Spleen (tissue), 11 donors: ENCODE data around the gene THY1. TPM values are rescaled to one million over a fixed set of nuclear protein-coding genes. Genes with fewer than 3 reads are reported as not detected.
"Not testable (repeated sequence)": the region's sequence is repeated elsewhere in the genome, so short reads cannot be mapped to it uniquely, and the experiment has no call there.

Experiments used
- DNase-seq: peaks from one replicate; pipeline ENCODE4 v3.0.0-alpha.2; 2020
- H3K27ac ChIP-seq, 8 donors: fragments of 200-600 bp; sonication (generic) in 7 of 8; 1 replicate in 4 of 8; 2 replicates in 4 of 8; pipeline versions ENCODE4 v1.5.0 to v1.8.0; 2016 to 2021; ENCODE audit warnings: inconsistent platforms in 4 of 8, mild to moderate bottlenecking in 4 of 8, moderate library complexity in 1 of 8
- H3K27me3 ChIP-seq, 7 donors: fragments of 200-600 bp; sonication (generic) in 6 of 7; replicated peaks in 1 of 7; 1 replicate in 4 of 7; 2 replicates in 3 of 7; pipeline versions ENCODE4 v1.5.0 to v1.8.0; 2016 to 2021; ENCODE audit warnings: inconsistent platforms in 3 of 7, mild to moderate bottlenecking in 1 of 7
- H3K36me3 ChIP-seq, 6 donors: fragments of 200-600 bp; sonication (generic) in 5 of 6; 1 replicate in 4 of 6; 2 replicates in 2 of 6; pipeline versions ENCODE4 v1.5.0 to v1.8.0; 2016 to 2021; ENCODE audit warnings: inconsistent platforms in 2 of 6
- H3K4me1 ChIP-seq, 6 donors: fragments of 200-600 bp; sonication (generic) in 5 of 6; 1 replicate in 3 of 6; 2 replicates in 3 of 6; pipeline versions ENCODE4 v1.5.0 to v1.8.0; 2016 to 2021; ENCODE audit warnings: inconsistent platforms in 3 of 6
- H3K4me3 ChIP-seq, 8 donors: fragments of 200-600 bp; sonication (generic) in 7 of 8; 1 replicate in 4 of 8; 2 replicates in 4 of 8; pipeline versions ENCODE4 v1.5.0 to v1.8.0; 2016 to 2021; ENCODE audit warnings: inconsistent platforms in 4 of 8, mild to moderate bottlenecking in 4 of 8, moderate library complexity in 2 of 8
- H3K9me3 ChIP-seq, 8 donors: fragments of 200-600 bp; sonication (generic) in 7 of 8; 1 replicate in 4 of 8; 2 replicates in 4 of 8; pipeline versions ENCODE4 v1.5.0 to v1.8.0; 2016 to 2021; ENCODE audit warnings: inconsistent platforms in 4 of 8
- POLR2A ChIP-seq, 3 donors: fragments of 450-650 bp; IDR thresholded peaks; one replicate each; pipeline ENCODE4 v1.5.1; 2017; ENCODE audit warnings: antibody characterized with exemption in 3 of 3, mild to moderate bottlenecking in 1 of 3
- POLR2AphosphoS5 ChIP-seq, 3 donors: sonication (generic); formaldehyde crosslinking; IDR thresholded peaks; one replicate each; pipeline ENCODE4 v1.5.1; 2017; ENCODE audit warnings: antibody characterized with exemption in 3 of 3
- WGBS, 5 donors: extraction: QIAGEN DNeasy Blood & Tissue Kit in 3 of 5; methylation state at CpG; one replicate each; pipeline versions ENCODE4 v1.1.5 to v1.1.7; 2013 to 2018; 5-methylcytosine and 5-hydroxymethylcytosine counted together
- intact Hi-C: fragments of 100-400 bp; cut with DNase I; formaldehyde crosslinking; loops from one replicate; pipeline ENCODE4 v1.15.0; 2023; ENCODE audit warnings: low total_unique reads
- polyA plus RNA-seq, 3 donors: library from polyadenylated mRNA; stranded (reverse); fragments of 200-250 nt; gene quantifications; one replicate each; pipeline ENCODE4 v1.2.1, GENCODE V29; 2013
- total RNA-seq, 7 donors: library from RNA; depleted of rRNA in 3 of 7; stranded (reverse); fragments of >200 nt in 3 of 7; fragmentation: NEBNext Ultra II Directional in 4 of 7; extraction: Animal tissue kit (Norgen Biotek cat#: 25700) in 4 of 7; gene quantifications; one replicate each; pipeline versions ENCODE4 v1.1.0 to v1.2.1, GENCODE V29; 2016 to 2021
- TF ChIP-seq, protein P1 (sequence below), 11 experiments: fragments of 200-600 bp in 7 of 11; fragments of 450-650 bp in 4 of 11; sonication (generic) in 4 of 11; IDR thresholded peaks in 8 of 11; conservative IDR thresholded peaks in 3 of 11; 1 replicate in 7 of 11; 2 replicates in 4 of 11; pipeline versions ENCODE4 v1.4.0 to v1.8.0; 2016 to 2021; ENCODE audit warnings: antibody characterized with exemption in 11 of 11, inconsistent platforms in 4 of 11, mild to moderate bottlenecking in 1 of 11
- donor health status: healthy with polysubstance abuse.
- donor health status: DM: no; HTN: no; CAD: no; lungs with moderate emphysema.
- donor health status: DM: no; HTN: no; CAD: no.
- donor health status: Bipolar disorder and iron deficiency.
- donor health status: healthy.
- donor health status: DM: no; HTN: no; CAD: no.
- donor health status: DM: yes; HTN: yes; CAD: no.

Gene THY1
- total and polyA plus RNA-seq, 10 donors = 6.1 to 29.4 (median 14.2) TPM

DNA sequence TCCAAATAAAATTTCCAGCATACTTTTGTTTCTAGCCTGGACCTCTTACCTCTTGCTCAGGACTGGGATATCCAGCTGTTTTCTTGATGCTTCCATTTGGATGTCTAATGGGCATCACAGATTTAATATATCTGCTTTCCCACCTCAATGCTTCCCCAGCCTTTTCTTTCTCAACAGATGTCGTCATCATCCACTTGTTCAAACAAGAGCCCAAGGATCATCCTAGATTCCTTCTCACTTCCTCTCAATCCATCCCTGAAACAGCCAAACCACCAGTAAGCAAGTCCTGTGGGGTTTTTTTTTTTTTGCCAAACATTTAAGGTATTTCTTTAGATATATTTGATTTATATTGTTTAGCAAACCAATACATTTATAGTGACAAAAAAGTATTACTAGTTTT is 12.5 kb downstream of the THY1 start:
- Histone ChIP-seq H3K9me3 (peaks cover 0 to 3% (median 0%) of the 10 kb centered on the region in 8 donors), H3K4me3 (no peak overlapping the region), H3K4me1 (no peaks in the 10 kb centered on the region), H3K27me3 (no peaks in the 10 kb centered on the region), H3K27ac (no peak overlapping the region), H3K36me3 (no peaks in the 10 kb centered on the region)
- intact Hi-C loops = no loop called here
- WGBS, 5 donors = 82 to 96% (median 93%) methylated on average over 1 of the region's 1 CpG
- DNase-seq = no peak
- TF ChIP-seq POLR2AphosphoS5 (IDR thresholded peaks at IDR 0.05) (no peak), POLR2A (IDR thresholded peaks at IDR 0.05) (no peak)
- TF ChIP-seq, protein P1, sequence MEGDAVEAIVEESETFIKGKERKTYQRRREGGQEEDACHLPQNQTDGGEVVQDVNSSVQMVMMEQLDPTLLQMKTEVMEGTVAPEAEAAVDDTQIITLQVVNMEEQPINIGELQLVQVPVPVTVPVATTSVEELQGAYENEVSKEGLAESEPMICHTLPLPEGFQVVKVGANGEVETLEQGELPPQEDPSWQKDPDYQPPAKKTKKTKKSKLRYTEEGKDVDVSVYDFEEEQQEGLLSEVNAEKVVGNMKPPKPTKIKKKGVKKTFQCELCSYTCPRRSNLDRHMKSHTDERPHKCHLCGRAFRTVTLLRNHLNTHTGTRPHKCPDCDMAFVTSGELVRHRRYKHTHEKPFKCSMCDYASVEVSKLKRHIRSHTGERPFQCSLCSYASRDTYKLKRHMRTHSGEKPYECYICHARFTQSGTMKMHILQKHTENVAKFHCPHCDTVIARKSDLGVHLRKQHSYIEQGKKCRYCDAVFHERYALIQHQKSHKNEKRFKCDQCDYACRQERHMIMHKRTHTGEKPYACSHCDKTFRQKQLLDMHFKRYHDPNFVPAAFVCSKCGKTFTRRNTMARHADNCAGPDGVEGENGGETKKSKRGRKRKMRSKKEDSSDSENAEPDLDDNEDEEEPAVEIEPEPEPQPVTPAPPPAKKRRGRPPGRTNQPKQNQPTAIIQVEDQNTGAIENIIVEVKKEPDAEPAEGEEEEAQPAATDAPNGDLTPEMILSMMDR (IDR thresholded peaks at IDR 0.05 in 8 of 11, conservative IDR thresholded peaks at IDR 0.05 in 3 of 11) = no peak

DNA sequence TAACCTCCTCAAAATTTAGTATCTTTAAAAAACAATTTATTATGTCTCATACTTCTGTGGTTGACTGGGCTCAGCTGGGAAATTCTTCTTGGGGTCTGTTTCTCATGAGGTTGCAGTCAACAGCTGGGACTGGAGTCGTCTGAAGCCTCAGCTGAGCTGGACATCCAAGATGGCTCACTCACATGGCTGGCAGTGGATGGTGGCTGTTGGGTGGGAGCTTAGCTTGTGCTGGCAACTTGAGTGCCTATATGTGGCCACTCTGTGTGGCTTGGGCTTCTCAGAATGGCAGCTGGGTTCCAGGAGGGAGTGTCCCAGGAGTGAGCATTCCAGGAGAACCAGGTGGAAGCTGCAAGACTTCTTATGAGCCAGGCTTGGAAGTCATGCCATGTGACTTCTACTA is 13.2 kb downstream of the THY1 start:
- Histone ChIP-seq H3K36me3 (no peaks in the 10 kb centered on the region), H3K27ac (no peak overlapping the region), H3K9me3 (peaks cover 0 to 3% (median 0%) of the 10 kb centered on the region in 8 donors), H3K27me3 (no peaks in the 10 kb centered on the region), H3K4me3 (no peak overlapping the region), H3K4me1 (no peaks in the 10 kb centered on the region)
- intact Hi-C loops = no loop called here
- DNase-seq = no peak
- TF ChIP-seq POLR2AphosphoS5 (IDR thresholded peaks at IDR 0.05) (no peak), POLR2A (IDR thresholded peaks at IDR 0.05) (no peak)
- TF ChIP-seq, protein P1 (IDR thresholded peaks at IDR 0.05 in 8 of 11, conservative IDR thresholded peaks at IDR 0.05 in 3 of 11) = no peak
- 70 to 91% (median 82%) methylated on average over 1 of the region's 1 CpG for WGBS, 5 donors

DNA sequence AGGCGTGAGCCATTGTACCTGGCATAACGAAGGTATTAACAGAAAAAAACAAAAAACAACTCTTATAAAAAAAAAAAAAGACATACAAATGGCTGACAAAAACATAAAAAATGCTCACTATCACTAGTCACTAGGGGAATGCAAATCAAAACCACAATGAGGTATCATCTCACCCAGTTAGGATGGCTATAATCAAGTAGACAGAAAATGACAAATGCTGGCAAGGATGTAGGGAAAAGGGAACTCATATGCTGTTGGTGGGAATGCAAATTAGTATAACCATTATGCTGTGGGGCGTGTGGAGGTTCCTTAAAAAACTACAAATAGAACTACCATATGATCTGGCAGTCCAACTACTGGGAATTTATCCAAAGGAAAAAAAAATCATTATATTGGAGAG is 17.0 kb downstream of the THY1 start:
- no peaks in the 10 kb centered on the region for H3K36me3 ChIP-seq
- 71 to 86% (median 75%) methylated on average over 3 of the region's 3 CpGs for WGBS, 5 donors
- TF ChIP-seq POLR2AphosphoS5 (IDR thresholded peaks at IDR 0.05) = no peak
- TF ChIP-seq POLR2A (IDR thresholded peaks at IDR 0.05) = no peak
- TF ChIP-seq, protein P1 (IDR thresholded peaks at IDR 0.05 in 8 of 11, conservative IDR thresholded peaks at IDR 0.05 in 3 of 11) = no peak
- H3K4me1 ChIP-seq = no peaks in the 10 kb centered on the region
- no peaks in the 10 kb centered on the region for H3K27me3 ChIP-seq
- H3K4me3 ChIP-seq = no peak overlapping the region
- intact Hi-C loops = no loop called here
- no peak for DNase-seq
- H3K9me3 ChIP-seq = peaks cover 0 to 15% (median 7%) of the 10 kb centered on the region in 8 donors
- H3K27ac ChIP-seq = no peak overlapping the region

DNA sequence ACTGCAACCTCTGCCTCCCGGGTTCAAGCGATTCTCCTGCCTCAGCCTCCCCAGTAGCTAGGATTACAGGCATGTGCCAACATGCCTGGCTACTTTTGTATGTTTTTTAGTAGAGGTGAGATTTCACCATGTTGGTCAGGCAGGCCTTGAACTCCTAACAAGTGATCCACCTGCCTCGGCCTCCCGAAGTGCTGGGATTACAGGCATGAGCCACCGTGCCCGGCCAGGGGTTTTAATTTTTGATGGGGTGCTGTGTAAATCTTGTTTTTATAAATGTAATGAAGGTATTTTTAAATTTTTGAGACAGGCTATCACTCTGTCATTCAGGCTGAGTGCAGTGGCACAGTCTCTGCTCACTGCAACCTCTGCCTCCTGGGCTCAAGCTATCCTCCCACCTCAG is 17.5 kb downstream of the THY1 start:
- 92 to 97% (median 94%) methylated on average over 6 of the region's 6 CpGs for WGBS, 5 donors
- H3K36me3 ChIP-seq, H3K4me1 ChIP-seq, H3K27ac ChIP-seq, intact Hi-C loops, DNase-seq, H3K4me3 ChIP-seq, H3K27me3 ChIP-seq: not testable (repeated sequence)
- peaks cover 0 to 21% (median 13%) of the 10 kb centered on the region in 8 donors for H3K9me3 ChIP-seq

DNA sequence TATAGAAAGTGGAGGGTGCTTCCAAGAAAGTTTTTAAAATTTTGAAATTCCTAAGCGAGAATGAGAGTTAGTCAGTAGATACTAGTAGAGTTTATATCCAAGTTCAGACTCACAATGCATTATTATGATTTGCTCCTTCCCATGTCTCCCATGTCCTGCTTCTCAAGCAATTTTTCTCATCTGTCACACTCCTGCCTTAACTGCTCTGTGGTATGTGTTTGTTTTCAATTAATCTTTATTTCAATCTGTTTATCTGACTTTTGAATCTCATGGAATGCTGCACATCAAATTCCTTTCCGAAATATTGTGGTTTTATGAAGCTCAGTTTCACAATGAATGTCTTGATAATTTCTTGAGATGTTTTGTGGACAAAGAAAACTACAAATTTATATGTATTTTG is 18.1 kb downstream of the THY1 start:
- Histone ChIP-seq H3K27ac (no peak overlapping the region), H3K4me3 (no peak overlapping the region), H3K36me3 (no peaks in the 10 kb centered on the region), H3K4me1 (no peaks in the 10 kb centered on the region), H3K9me3 (peaks cover 0 to 27% (median 17%) of the 10 kb centered on the region in 8 donors), H3K27me3 (peaks cover 0 to 3% (median 0%) of the 10 kb centered on the region in 7 donors)
- DNase-seq = no peak
- intact Hi-C loops = no loop called here
- 55 to 75% (median 68%) methylated on average over 2 of the region's 2 CpGs for WGBS, 5 donors
- TF ChIP-seq POLR2A (IDR thresholded peaks at IDR 0.05) (no peak), POLR2AphosphoS5 (IDR thresholded peaks at IDR 0.05) (no peak)
- TF ChIP-seq, protein P1 (IDR thresholded peaks at IDR 0.05 in 8 of 11, conservative IDR thresholded peaks at IDR 0.05 in 3 of 11) = no peak
